Fibroblast of lung (primary cell): ENCODE measurements around the gene DNAJA4.

Experiments used
- EZH2 ChIP-seq: IDR thresholded peaks from 2 replicates; pipeline ENCODE4 v1.5.1; 2012; ENCODE audit warnings: low read length, control low read depth, mild to moderate bottlenecking; ENCODE audit errors: missing control alignments
- TF ChIP-seq, protein P1 (sequence below), 2 donors: IDR thresholded peaks in 1 of 2; conservative IDR thresholded peaks in 1 of 2; 1 replicate in 1 of 2; 2 replicates in 1 of 2; pipeline ENCODE4 v1.5.1; 2011 to 2012; ENCODE audit warnings: low read length in 2 of 2, control low read depth in 1 of 2, inconsistent platforms in 1 of 2, low read depth in 1 of 2, mild to moderate bottlenecking in 1 of 2

DNA sequence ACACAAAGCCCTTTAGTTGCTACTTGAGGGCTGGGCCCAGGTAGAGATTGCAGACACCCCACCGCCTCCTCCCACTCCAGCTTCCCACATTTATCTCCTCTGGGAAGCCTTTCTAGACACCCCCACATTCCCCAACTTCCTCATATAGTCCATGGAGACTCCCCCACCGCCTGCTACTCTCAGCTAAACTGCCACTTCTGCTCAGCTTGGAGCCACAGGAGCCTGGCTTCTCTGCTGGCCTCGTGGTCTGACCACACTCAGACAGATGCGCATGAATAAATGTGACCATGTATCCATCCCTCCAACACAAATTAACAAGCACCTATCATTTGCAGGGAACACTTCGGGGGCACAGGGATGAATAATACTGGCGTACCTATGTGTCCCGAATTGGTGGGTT is 19.5 kb upstream of the DNAJA4 start:
- TF ChIP-seq, protein P1, sequence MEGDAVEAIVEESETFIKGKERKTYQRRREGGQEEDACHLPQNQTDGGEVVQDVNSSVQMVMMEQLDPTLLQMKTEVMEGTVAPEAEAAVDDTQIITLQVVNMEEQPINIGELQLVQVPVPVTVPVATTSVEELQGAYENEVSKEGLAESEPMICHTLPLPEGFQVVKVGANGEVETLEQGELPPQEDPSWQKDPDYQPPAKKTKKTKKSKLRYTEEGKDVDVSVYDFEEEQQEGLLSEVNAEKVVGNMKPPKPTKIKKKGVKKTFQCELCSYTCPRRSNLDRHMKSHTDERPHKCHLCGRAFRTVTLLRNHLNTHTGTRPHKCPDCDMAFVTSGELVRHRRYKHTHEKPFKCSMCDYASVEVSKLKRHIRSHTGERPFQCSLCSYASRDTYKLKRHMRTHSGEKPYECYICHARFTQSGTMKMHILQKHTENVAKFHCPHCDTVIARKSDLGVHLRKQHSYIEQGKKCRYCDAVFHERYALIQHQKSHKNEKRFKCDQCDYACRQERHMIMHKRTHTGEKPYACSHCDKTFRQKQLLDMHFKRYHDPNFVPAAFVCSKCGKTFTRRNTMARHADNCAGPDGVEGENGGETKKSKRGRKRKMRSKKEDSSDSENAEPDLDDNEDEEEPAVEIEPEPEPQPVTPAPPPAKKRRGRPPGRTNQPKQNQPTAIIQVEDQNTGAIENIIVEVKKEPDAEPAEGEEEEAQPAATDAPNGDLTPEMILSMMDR (conservative IDR thresholded peaks at IDR 0.05 in 1 of 2, IDR thresholded peaks at IDR 0.05 in 1 of 2; ENCODE audit: low read depth in 1 of 2, low read length in 2 of 2): no peak
- no peak for TF ChIP-seq EZH2
